ENCODE measurements around the gene QDPR. TPM values are rescaled to one million over a fixed set of nuclear protein-coding genes. Genes with fewer than 3 reads are reported as not detected.

The QDPR gene
- total and polyA plus RNA-seq, 10 of the 15 experiments (the other 5 are each of a cell fraction or from before 2014, with no cell fraction given), result 3.0 to 27.7 (median 11.8) TPM

GRCh38 chr4:17560065-17560673, 48.3 kb upstream of the QDPR start:
- BruUV-seq (replicated peaks), result no TSS peak
- no peaks in the 10 kb centered on the region for H3K9me3 ChIP-seq (replicated peaks; ENCODE audit: control insufficient read depth, insufficient read depth, low read length)
- CTCF ChIA-PET, result interaction anchor here (0.7 kb wide), 1 partner anchor 76 kb away, joined by 3 read pairs; no protein-coding TSS in a partner anchor
- in situ Hi-C loops (cut with MboI) (no loop called here), intact Hi-C loops (cut with micrococcal nuclease; ENCODE audit: unreplicated experiment) (no loop called here)
- H3K4me3 ChIP-seq, result no peak overlapping the region
- no peaks in the 10 kb centered on the region for H3K36me3 ChIP-seq (ENCODE audit: control insufficient read depth in 2 of 2, insufficient read depth in 2 of 2, low read length in 1 of 2)
- 55% methylated on average over 6 of the region's 6 CpGs for WGBS (ENCODE audit: insufficient coverage, insufficient replicate concordance, low lambda C conversion rate, missing lambda C conversion rate)
- SMC1A ChIA-PET (ENCODE audit: uncharacterized antibody, unreplicated experiment), result no interaction called here
- no peaks in the 10 kb centered on the region for H3K79me2 ChIP-seq (ENCODE audit: control insufficient read depth, insufficient read depth, low read length)
- H3K4me1 ChIP-seq (ENCODE audit: control insufficient read depth, insufficient read depth, low read length), result no peaks in the 10 kb centered on the region
- ATAC-seq, result no peak
- H3K27ac ChIP-seq (ENCODE audit: control insufficient read depth, insufficient read depth), result no peak overlapping the region
- H3K4me2 ChIP-seq (ENCODE audit: control insufficient read depth, insufficient read depth), result no peak overlapping the region
- TF ChIP-seq NR2C2 (IDR thresholded peaks at IDR 0.05; ENCODE audit: borderline replicate concordance, control insufficient read depth, insufficient read length, low read depth) (no peak), EED (IDR thresholded peaks at IDR 0.05; ENCODE audit: low read depth) (no peak), STAT3 (IDR thresholded peaks at IDR 0.05; ENCODE audit: low read depth, low read length) (no peak), CHD2 (IDR thresholded peaks at IDR 0.05; ENCODE audit: borderline replicate concordance, low read depth, low read length) (no peak), RCOR1 (conservative IDR thresholded peaks at IDR 0.05; ENCODE audit: low read depth, low read length) (no peak), KLF5 (IDR thresholded peaks at IDR 0.05; ENCODE audit: partially characterized antibody) (no peak)
- TF ChIP-seq, protein P1, sequence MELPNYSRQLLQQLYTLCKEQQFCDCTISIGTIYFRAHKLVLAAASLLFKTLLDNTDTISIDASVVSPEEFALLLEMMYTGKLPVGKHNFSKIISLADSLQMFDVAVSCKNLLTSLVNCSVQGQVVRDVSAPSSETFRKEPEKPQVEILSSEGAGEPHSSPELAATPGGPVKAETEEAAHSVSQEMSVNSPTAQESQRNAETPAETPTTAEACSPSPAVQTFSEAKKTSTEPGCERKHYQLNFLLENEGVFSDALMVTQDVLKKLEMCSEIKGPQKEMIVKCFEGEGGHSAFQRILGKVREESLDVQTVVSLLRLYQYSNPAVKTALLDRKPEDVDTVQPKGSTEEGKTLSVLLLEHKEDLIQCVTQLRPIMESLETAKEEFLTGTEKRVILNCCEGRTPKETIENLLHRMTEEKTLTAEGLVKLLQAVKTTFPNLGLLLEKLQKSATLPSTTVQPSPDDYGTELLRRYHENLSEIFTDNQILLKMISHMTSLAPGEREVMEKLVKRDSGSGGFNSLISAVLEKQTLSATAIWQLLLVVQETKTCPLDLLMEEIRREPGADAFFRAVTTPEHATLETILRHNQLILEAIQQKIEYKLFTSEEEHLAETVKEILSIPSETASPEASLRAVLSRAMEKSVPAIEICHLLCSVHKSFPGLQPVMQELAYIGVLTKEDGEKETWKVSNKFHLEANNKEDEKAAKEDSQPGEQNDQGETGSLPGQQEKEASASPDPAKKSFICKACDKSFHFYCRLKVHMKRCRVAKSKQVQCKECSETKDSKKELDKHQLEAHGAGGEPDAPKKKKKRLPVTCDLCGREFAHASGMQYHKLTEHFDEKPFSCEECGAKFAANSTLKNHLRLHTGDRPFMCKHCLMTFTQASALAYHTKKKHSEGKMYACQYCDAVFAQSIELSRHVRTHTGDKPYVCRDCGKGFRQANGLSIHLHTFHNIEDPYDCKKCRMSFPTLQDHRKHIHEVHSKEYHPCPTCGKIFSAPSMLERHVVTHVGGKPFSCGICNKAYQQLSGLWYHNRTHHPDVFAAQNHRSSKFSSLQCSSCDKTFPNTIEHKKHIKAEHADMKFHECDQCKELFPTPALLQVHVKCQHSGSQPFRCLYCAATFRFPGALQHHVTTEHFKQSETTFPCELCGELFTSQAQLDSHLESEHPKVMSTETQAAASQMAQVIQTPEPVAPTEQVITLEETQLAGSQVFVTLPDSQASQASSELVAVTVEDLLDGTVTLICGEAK (IDR thresholded peaks at IDR 0.05; ENCODE audit: borderline replicate concordance), result no peak
- H3K27me3 ChIP-seq (replicated peaks in 1 of 2; ENCODE audit: control insufficient read depth in 2 of 2, insufficient read depth in 2 of 2, low read length in 1 of 2), result no peaks in the 10 kb centered on the region; a peak in 1 of 4 replicates
- DNase-seq (ENCODE audit: low read depth, low spot score), result no peak
- H3K9ac ChIP-seq (ENCODE audit: control insufficient read depth, insufficient read depth, low read length), result no peak overlapping the region
- RAD21 ChIA-PET (ENCODE audit: unreplicated experiment), result no interaction called here
- POLR2A ChIA-PET, result no interaction called here
- no peak overlapping the region for H2AFZ ChIP-seq (ENCODE audit: control insufficient read depth, low read depth, low read length)
- no peaks in the 10 kb centered on the region for H4K20me1 ChIP-seq (ENCODE audit: control insufficient read depth, insufficient read depth)
- no peak for FAIRE-seq
